GM19240 (cell line): ENCODE measurements around the gene SUSD6.

ENCODE experiments used
- DNase-seq: peaks from one replicate; pipeline ENCODE4 v3.0.0; 2011; ENCODE audit warnings: low spot score; ENCODE audit not compliant: insufficient read length

SUSD6 gene

DNA sequence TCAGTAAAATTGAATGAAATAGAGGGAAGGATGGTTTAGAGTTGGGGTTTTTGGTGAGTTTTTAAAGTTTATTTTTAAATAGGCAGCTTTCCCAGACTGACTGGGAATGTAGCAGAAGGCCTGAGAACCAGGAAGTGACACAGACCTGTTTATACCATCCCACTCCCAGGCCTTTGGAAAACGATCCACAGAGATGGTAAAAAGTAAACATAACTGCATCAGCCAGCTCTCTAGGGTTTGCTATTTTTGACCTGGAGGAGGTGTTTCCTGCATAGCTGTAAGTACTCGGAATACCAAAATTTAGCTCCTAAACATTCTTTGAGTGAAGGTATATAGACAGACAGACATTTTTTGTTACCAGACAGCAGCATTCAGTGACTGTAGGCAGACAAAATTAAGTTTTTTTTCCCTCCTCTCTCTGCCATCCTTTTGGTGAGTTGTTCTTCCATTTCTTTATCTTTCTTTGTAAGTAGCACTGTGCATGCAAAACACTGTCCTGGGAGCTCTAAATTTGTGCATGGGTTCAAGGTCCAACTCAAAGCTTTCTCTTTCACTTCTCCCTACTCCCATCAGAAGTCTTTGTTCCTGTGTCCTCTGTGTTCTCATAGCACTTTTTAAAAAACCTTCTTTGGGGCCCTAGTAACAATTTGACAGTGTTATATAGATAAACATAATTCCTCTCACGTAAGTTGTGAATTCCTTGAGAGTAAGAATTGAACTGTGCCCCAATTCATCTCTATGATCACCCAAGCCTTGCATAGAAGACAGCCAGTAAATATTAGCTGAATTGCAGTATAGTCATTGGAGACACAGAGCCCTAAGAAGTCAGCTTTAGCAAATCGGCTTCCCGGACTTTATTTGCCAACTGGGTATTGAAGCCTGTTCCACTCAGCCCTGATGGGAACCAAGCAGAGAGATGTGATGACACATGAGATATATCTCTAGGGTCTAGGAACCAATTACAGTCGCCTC lies 37.4 kb downstream of the SUSD6 start:
- DNase-seq, result no peak

DNA sequence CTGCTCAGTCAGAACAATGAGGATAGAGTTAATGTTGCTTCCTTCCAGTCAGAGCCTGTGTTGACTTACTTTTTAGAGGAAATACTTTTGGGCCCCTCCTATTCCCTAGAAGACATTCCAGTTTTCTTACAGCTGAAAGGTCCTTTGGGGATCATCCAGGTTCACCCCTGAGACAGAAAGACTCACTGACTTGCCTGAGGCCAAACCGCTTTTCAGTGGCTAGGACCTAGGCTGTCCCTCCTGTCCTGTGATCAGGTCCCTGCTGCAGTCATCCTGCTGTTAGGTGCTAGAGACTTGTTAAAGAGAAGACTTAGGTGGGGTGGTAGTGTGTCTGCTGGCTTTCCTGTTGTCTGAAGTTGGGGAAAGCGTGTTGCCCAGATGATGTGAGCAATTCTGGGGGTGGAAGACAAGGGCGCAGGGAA lies 39.6 kb downstream of the SUSD6 start:
- no peak for DNase-seq

DNA sequence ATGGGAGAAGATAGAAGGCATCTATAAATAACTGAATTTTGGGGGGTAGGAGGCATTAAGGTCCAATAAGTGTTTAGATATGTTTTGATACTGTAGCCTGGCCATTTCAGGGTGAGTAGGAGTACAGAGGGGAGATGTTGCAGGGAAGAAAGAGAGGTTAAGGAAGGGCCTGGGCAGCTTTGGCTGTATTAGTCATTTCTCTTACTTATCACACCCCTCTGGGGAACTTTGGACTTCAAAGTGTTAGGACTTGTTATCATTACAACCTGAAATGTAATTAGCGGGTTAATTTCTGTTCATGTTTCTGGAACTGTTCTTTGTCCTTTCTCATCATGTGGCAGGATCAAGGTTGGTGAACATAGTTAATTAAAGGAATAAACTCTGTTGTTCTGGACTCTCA lies 40.3 kb downstream of the SUSD6 start:
- no peak for DNase-seq

DNA sequence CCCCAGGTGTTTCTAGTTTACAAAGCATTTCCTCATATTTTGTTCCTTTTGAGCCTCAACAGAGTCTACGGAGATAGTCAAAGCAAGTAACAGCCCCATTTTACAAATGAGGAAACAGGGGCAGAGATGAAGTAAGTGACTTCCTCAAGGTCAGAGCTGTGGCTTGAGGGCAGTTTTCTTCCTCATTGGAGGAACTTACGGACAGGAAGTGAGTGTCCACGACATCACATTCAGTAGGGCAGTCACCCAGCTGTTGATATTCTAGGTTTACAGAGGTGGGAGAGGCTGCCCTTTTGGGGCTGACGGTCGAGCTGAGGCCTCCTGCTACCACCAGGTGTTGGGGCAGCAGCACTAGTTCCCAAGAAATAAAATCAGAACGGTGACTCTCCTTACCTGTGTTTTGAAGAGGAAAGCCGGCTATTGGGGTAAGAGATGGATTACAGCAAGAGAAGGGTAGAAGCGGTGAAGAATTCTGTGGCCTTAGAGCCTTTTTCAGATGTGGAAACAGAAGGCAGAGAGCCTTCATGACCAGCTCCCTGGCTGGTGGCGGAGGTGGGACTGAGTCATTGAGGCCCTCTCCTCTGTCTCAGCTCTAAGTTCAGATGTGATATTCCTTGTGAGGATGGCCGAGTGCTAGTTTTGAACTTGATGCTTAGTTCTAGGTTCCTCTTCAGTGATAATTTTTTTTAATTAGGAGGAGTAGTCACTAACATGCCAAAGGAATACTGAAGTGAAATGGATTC lies 41.7 kb downstream of the SUSD6 start:
- DNase-seq, result no peak

DNA sequence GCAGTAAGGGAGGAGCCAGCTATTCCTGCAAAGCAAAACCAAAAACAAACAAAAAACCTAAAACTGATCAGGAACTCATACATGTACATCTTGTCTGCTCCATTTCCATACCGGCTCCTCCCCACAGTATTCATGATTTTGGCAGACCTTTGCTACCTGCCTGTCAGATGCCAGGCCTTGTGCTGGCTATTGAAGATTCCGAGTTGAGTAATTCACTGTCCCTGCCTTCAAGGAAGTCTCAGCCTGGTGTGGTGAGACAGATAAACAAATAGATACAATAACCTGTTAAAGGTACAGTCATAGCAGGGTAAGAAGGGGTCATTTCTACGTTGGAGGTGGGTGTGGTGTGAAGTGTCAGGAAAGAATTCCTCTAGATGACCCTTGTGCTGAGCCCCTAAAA lies 42.7 kb downstream of the SUSD6 start:
- no peak for DNase-seq

DNA sequence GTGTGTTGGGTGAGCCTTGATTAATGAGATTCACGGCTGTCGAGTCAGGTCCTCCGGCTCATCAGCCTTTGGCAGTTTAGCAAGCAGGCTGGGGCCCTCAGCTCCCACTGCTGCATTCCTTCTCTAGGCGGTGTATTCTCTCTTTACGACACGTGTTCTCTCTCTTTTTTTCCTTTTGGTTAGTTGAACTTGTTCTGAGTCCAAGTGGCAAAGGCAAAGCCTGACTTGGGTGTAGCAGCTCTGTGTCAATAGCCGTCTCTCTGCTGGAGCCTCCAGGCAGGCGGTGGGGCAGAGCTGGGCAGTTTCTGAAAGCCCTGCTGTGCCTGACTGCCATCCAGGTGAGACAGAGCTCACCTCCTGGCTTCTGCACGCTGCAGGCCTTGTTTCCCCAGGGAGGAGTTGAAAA lies 46.6 kb downstream of the SUSD6 start:
- DNase-seq, result no peak

DNA sequence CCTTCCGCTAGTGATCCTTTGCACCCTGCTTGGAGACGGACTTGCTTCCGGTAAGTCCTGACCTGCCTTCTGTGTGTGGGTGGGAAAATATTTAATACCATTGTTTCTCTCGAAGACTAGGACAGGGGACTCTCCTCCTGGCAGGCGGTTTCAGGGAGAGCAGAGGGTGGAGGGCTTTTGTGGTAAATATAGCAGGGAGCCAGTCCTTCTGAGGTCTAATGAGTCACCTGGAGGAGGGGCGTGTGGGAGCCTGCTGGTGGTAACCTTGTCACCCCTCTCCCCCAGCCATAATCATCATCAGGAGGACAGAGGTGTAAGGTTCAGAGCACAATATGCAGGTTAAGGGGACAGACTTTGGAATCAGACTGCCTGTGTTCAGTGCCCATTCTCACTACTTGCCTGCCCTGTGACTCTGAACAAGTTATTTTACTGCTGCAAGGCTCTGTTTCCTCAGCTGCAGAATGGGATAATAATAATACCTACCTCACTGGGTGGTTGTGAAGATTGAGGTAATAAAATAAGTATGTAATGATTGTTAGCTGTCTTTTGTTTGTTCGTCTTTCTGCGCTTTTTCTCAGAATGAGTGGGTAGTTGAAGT lies 47.4 kb downstream of the SUSD6 start:
- DNase-seq, result no peak

DNA sequence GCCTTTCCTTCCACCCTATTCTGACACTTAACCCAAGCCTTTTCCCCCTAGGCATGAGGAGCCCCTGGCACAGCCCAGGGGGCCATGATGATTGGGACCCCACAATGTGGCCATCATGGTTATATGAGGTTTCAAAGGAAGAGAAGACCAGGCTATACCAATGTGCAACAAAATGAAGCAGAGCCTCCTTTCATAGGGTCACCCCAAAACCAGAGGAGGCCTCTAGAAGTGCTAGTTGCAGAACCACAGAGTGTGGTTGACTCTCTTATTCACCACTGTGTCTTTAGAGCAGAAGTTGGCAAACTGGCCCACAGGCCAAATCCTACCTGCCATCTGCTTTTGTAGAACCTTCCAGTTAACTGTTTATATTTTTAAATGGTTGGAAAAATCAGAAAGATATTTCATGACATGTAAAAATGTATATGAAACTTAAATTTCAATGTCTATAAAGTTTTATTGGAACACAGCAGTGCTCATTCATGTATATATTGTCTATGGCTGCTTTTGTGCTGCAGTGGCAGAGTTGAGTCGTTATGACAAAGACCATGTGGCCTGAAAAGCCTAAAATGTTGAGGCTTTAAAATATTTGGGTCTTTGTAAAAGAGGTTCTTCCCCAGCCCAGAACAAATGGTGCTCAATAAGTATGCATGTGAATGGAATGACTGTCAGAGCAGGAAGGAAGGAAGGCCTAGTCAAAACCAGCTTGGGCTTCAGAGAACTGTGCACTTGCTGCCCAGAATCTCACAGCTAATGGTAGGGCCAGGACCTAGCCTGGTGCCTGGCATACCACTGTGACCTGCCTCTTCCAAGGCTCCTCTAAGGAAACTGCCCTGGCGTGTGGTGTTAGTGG lies 49.2 kb downstream of the SUSD6 start:
- no peak for DNase-seq

DNA sequence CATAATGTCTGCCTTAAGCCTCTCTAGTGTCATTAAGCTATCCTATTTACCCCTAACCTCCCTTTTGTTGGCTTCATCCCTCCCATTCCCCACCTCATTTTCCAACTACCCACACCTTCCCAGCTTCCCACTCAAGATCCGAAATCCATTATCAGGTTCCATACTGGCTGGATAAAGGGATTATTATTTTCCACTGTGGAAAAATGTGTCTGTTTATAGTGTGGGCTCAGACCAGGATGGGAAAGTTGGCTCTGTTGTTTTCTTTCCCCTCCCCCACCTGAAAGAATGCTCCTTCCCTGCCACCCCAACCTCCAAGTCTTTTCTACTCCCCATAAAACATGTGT lies 49.8 kb downstream of the SUSD6 start:
- no peak for DNase-seq

DNA sequence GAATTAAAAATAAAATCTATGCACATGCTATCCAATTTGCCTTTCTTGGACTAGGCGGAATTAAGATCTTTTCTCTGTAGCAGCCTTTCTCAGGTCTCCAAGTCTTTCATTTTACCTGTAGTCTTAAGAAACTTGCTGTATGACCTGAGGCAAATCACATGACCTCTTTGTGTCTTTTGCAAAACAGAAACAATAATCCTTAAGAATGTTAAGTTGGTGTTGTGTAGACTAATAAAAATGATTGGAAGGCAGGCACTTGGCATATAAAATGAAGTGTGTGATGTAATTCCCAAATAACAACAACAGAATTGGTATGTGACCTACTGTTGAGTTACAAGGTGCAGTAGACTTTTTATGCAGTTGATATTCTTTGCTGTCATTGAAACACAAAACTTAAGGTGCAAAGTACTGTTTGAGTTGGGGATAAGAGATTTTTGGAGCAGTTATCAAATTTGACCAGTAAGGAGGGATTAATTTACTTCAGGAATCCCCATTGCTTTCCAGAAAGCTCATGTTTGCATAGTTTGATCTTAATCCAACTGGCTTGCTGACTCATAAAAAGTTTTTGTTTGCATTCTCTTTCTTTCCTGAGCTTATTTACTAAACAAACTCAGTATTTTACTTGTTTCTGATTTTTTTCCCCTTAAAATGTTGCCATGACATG lies 51.4 kb downstream of the SUSD6 start:
- DNase-seq, result no peak

DNA sequence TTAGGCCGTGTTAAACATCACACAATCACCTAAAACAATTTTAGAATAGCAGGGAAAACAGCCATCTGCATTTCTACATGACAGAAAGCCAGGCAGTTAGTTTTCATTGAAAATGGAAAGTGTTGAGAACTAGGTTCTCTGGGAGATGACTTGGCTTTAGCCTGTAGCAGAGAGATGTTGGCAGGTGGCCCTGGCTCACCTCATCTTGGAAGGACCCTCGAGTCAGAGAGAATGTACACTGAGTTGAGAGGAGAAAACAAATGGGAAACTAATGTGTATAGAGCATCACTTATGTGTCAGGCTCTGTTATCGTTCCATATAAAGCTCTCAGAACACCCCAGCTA lies 51.9 kb downstream of the SUSD6 start:
- DNase-seq, result no peak

DNA sequence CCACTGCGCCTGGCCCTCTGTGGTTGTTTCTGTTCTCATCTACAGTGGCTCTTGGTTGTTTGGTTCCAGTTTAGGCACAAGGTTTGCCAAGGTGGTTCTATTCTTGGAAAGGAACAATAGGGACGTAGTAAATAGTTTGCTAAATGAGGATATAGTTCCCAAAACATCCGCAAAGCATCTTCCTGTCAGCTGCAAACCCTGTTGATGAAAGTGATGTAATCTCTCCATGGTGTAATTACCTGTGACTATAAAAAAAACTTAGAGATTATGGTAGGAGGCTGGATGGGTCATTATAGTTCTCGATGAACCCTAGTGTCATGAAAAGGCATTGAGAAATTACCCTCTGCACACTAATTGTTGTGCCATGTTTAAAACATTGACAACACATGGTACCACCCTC lies 52.9 kb downstream of the SUSD6 start:
- DNase-seq, result no peak

DNA sequence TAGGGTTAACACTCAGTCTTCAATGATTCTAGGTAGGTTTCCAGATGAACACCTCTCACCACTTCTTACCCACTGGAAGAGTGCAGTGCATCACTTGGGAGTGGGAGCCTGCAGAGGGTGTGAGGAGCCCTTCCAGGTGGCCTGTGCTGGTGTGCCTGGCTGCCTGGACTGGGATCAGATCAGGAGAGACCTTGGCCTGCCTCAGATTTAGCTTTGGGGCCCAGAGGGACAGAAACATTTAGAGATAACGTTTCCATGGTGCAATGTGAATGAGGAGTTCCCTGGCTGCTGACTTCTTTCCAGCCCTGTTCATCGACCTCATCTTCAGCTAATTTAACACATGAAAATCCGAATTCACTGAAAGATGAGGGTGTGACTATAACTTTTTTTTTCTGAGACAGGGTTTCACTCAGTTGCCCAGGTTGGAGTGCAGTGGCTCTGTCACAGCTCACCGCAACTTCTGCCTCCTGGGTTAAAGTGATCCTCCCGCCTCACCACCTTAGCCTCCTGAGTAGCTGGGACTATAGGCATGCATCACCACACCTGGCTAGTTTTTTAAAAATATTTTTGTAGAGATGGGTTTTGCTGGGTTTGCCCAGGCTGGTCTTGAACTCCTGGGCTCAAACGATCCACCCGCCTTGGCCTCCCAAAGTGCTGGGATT lies 53.6 kb downstream of the SUSD6 start:
- no peak for DNase-seq

DNA sequence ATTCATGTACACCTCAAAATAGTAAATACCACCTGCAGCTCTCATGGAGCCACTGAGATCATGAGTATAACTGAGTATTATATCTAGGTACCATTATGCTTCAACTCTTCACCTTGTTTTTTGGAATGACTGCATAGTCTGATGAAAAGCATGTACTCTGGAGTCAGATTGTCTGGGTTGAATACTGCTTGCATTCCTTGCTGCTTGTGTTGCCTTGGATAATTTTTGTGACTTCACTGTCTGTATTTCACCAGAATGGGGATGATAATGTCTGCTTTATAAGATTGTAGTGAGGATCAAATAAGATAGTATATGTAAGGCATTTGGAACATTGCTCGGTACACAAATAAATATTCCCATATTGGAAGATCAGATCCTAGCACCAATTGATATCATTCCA lies 54.2 kb downstream of the SUSD6 start:
- DNase-seq, result no peak

DNA sequence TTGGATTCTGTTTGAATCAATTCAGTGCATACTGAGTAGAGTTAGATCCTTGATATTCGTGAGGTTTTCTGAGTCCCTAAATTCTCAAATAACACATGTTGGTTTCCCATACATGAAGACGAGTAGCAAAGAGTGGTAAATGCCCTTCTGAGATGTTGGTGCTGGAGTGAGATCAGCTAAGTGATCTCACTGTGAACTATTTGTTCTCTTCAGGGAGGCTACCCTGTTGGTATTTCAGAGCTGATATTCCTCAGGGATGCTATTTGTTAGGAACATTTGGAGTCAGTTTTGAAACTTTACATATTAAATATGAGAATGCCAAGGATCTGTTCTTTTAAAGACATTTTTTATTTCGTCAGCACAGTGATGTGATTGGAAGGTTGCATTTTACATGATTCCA lies 54.7 kb downstream of the SUSD6 start:
- no peak for DNase-seq

DNA sequence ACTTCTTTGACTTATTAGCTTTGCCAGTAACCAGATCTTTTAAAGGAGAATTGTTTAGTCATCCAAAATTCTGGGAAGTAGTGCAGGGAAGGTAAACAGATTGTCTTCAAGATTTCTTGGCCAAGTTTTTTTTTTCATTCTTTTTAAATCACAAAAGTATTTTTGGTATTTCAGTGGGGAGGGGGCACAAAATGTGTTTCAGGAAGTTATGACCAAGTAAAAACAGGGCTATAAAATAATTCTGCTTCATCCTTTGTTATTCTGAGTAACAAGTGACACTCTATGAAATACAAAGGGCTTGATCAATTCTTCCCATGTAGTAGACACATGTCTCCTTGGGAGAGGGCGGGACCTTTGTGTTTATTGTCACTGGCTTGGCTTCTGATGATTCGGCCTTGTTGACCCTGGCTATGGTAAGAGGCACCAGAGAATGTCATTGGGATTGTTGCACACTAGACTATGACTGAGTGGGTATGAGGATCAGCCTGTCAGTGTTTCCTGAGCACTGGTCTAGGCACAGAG lies 55.4 kb downstream of the SUSD6 start:
- no peak for DNase-seq

DNA sequence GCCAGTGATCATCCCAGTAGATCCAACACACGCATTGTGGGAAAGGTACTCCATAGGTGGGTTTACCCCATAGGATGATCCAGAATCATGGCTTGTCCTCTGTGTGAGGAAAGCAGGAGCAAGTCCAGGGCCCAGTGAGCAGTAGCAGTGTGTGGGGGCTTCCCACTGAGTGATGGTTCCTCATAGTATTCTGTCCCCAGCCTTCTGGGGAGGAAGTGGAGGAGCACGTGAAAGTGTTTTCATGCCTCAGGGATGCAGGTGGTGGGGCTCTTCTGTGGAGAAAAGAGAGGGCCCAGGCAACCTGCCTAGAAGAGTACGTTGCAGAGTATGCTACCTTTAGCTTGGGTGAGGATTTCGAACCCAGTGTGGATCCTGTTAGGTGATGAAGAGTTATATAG lies 56.5 kb downstream of the SUSD6 start:
- DNase-seq, result no peak

DNA sequence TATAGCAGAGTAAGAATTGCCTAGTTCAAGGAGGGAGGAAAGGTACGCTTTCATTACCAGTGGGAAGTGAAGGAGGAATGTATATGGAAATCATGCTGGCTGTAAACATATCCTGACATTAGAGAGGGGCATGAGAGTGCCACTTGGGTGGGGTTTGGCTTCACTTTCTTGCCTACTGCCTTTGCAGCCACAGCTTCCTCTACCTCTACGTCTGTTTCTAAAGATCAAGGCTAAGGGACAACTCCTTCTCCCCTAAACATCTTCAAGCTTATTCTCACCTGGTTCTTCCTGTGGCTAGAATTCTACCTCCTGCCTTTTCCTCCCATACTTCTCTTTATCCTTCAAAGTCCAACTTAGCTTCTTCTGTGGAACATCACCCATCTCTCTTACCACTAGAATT lies 58.0 kb downstream of the SUSD6 start:
- DNase-seq, result no peak

DNA sequence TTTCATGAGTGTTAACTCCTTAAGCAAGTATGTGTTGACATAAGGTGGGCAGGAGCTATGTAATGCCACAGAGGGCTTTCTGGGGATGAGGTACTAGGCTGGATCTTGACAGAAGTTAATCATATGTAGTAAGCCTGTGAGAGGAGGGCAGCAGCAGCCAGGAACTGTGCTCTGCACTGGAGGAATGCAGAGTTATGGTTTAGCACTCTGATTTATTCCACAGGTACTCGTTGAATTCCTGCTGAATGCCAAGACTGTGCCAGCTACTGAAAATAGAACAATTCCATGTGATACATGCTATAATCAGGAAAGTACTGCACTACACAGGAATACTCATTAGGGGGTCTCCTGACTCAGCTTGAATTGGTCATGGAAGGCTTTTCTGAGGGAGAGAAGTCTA lies 58.7 kb downstream of the SUSD6 start:
- DNase-seq, result no peak

DNA sequence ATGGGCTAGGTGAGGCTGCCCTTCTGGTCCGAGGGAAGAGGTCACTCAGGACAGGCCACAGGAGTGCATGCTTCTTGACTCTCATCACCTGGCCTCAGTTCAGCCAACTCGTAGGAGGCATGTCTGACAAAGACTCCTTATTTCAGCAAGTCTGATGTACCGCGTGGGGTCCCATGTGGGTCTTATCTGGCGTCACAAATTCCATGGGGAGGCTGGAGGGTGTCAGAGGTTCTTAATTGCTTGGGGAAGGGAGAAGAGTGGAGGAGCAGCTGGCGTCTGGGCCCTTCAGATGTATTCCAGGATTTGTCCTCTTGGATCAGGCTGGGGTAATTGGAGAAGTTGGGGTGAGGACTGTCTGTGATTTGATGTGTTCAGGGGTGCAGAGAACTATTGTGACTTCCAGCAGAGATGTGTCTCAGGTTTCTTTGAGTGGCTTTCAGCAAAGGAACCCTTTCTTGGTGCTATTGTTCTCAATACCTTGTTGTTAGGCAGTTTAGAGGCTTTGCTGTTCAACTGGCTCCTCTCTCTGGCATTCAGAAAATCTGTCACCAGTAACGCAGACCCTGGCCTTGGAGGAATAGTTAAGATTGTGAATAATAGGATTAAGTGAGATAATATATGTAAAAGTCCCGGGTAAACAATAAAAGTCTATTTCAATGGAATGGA lies 60.1 kb downstream of the SUSD6 start:
- DNase-seq, result no peak
